Bronchial epithelial cell (primary cell): ENCODE measurements around the gene CRYBB3. TPM values are rescaled to one million over a fixed set of nuclear protein-coding genes. Genes with fewer than 3 reads are reported as not detected.

Experiments
- DNase-seq: peaks from one replicate; pipeline ENCODE4 v3.0.0-alpha.2; 2010; ENCODE audit warnings: low read depth
- FAIRE-seq: peaks from 2 replicates; lab custom pipeline; 2011; peaks lifted over from hg19 to GRCh38; lab: Jason Lieb, UNC
- H3K27me3 ChIP-seq: 2 replicates; pipeline ENCODE4 v1.5.1; 2011; ENCODE audit warnings: low read length; ENCODE audit not compliant: control insufficient read depth, insufficient read depth
- H3K36me3 ChIP-seq: 2 replicates; pipeline ENCODE4 v1.5.1; 2011; ENCODE audit warnings: low read length; ENCODE audit not compliant: control insufficient read depth, insufficient read depth
- H3K4me3 ChIP-seq: 2 replicates; pipeline ENCODE4 v1.5.1; 2011; ENCODE audit warnings: mild to moderate bottlenecking, low read depth, low read length, control low read depth
- total RNA-seq: library from RNA; depleted of rRNA; stranded (reverse); fragments of >200 nt; gene quantifications from 2 replicates; pipeline ENCODE4 v1.2.1, GENCODE V29; 2014
- TF ChIP-seq, protein P1 (sequence below): IDR thresholded peaks from 2 replicates; pipeline ENCODE4 v1.5.1; 2011; ENCODE audit warnings: mild to moderate bottlenecking, moderate library complexity, low read length, control low read depth, inconsistent platforms; ENCODE audit not compliant: insufficient read depth, severe bottlenecking

The CRYBB3 gene
- total RNA-seq, 1 donor from 2014 or later, result not detected

DNA sequence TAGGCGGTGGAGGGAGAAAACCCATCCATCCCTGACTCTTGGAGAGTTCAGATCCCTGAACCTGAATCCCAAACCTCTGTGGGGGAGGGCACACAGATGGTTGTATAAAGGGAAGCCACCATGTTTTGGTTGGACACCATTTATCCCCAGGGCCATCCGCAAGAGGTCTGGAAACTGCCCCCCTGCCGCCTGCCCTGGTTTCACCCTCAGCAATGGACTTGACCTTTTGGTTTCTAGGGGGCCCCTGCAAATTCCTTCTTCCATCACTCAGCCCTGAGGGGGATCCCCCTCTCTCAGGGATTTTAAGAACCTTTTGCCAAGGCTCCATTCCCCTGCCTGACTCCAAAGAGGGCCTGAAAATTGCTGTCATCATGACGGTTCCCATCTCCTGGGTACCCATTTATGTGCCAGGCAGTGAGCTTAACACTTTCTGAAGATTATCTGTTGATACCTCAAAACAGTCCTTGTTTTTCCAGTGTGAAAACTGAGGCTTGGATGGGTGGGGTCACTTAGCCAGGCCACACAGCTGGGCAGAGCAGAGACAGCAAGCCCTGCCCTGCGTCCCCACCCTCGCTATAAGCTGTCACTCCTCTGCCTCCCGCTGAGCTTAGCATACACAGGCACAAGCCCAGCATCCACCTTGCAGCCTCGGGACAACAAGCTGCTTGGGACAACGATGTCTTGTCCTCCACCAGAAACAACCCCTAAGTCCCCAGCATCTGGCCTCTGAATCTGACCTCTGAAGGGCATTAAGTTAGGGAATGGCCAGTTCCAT lies 33.2 kb upstream of the CRYBB3 start:
- TF ChIP-seq, protein P1, sequence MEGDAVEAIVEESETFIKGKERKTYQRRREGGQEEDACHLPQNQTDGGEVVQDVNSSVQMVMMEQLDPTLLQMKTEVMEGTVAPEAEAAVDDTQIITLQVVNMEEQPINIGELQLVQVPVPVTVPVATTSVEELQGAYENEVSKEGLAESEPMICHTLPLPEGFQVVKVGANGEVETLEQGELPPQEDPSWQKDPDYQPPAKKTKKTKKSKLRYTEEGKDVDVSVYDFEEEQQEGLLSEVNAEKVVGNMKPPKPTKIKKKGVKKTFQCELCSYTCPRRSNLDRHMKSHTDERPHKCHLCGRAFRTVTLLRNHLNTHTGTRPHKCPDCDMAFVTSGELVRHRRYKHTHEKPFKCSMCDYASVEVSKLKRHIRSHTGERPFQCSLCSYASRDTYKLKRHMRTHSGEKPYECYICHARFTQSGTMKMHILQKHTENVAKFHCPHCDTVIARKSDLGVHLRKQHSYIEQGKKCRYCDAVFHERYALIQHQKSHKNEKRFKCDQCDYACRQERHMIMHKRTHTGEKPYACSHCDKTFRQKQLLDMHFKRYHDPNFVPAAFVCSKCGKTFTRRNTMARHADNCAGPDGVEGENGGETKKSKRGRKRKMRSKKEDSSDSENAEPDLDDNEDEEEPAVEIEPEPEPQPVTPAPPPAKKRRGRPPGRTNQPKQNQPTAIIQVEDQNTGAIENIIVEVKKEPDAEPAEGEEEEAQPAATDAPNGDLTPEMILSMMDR, result no peak
- H3K4me3 ChIP-seq, result no peak overlapping the region
- FAIRE-seq (no peak), DNase-seq (no peak)
- H3K27me3 ChIP-seq, result no peaks in the 10 kb centered on the region
- peaks cover 3% of the 10 kb centered on the region for H3K36me3 ChIP-seq

DNA sequence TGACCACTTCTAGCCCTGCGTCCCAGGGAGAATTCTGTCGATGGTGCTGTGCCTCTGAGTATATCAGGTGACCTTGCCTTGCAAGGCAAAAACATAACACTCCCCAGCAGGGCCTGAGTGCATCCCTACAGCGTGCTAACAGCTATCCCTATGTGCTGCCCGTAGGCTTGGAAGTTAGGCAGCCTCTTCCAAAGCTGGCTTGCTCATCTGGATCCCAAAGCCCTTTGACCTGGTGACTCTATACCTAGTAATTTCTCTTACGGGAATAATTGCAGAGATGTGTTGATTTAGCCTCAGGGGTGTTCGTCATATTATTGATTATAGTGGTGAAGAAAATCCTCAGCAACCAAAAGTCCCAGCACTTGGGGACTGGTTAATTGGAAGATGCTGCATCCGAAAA lies 32.6 kb upstream of the CRYBB3 start:
- Histone ChIP-seq H3K36me3 (peaks cover 3% of the 10 kb centered on the region), H3K4me3 (no peak overlapping the region), H3K27me3 (no peaks in the 10 kb centered on the region)
- FAIRE-seq (no peak), DNase-seq (peak; percentile 53)
- TF ChIP-seq, protein P1, result no peak

DNA sequence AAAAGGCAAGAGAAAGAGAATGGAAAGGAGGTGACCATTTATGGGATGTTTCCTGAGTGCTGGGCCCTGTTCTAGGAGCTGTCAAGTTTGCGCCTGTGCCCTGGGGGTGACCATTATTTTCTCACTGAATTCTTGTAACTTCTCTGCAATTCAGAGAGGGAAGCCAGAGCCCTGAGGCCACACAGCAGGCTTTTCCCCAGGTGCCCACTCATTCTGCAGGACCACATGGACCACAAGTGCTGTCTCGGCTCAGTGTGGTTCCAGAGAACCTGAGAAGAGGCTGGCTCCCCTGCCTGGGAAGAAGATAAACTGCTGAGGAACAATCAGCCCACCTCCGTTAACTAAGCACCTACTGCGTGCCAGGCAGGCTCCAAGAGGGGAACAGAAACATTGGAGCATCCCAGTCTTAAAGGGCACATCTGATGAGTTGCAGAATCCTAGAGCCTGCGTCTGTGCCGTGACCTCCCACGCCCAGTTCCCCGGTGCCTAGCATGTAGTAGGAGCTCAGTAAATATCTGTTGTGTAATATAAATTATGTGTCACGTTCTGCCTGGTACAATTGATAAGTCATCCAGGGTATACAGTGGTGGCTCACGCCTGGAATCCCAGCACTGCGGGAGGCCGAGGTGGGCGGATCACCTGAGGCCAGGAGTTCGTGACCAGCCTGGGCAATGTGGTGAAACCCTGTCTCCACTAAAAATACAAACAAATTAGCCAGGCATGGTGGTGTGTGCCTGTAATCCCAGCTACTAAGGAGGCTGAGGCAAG lies 31.6 kb upstream of the CRYBB3 start:
- FAIRE-seq (peak; percentile 83), DNase-seq (peak; percentile 49)

DNA sequence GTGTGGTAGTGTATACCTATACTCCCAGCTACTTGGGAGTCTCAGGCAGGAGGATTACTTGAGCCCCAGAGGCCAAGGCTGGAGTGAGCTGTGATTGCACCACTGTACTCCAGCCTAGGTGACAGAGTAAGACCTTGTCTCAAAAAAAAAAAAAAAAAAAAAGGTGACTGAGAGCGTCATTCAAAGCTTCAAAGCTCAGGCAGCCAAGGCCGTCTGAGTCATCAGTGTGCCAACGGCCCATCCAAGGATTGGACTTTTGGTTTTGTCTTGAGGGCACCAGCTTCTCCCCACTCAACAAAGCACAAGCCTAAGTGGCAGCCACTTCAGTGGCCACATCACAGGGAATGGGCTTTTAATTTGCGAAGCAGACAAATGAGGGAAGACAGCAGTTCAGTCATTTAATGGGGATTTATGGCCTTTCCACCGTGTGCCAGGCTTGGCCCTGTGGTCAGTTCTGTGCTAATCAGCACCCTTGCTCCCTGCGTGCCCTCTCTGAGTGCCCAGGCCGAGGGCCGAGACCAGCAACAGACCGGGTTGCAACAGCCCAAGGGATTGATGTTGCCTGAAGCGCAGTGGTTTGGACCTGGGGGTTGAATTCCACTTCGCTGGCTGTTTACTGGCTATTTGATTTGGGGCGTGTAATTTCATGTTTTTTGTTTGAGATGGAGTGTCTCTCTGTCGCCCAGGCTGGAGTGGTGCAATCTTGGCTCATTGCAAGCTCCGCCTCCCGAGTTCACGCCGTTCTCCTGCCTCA lies 30.2 kb upstream of the CRYBB3 start:
- Histone ChIP-seq H3K27me3 (no peaks in the 10 kb centered on the region), H3K4me3 (no peak overlapping the region), H3K36me3 (peaks cover 6% of the 10 kb centered on the region)
- TF ChIP-seq, protein P1, result no peak
- FAIRE-seq (peak; percentile 87), DNase-seq (peak; percentile 77)

More for the DNA sequence above, 31.6 kb upstream of the CRYBB3 start:
- Histone ChIP-seq H3K36me3 (peaks cover 4% of the 10 kb centered on the region), H3K4me3 (no peak overlapping the region), H3K27me3 (no peaks in the 10 kb centered on the region)
- TF ChIP-seq, protein P1, result no peak

DNA sequence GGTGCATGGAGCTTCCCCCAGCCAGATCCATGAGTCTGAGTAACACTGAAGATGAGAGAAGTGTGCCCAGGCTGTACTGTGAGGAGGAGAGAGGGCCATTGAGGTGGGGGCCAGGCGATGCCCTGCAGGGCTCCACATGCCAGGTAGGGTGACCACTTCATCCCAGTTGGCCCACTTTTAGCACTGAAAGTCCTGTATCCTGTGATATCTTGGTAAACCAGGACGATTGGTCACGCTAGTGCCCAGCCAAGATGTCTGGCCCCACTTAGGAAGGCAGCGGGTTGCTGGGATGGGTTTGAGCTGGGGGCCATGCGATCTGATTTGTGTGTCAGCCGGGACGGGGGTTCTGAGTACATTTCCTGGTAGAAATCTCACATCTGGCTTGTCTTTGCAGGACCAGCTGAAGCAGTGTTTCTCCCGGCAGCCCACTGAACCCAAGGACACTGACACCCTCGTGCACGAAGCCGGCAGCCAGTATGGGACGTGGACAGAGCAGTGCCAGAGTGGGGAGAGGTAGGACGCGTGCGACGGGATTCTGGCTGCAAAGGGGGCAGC lies 29.2 kb upstream of the CRYBB3 start:
- Histone ChIP-seq H3K4me3 (no peak overlapping the region), H3K27me3 (no peaks in the 10 kb centered on the region), H3K36me3 (peaks cover 9% of the 10 kb centered on the region)
- TF ChIP-seq, protein P1, result no peak
- no peak for DNase-seq
- peak; percentile 55 for FAIRE-seq
